Esophagus muscularis mucosa (tissue), 4 donors: ENCODE data around the gene FLG2. TPM values are rescaled to one million over a fixed set of nuclear protein-coding genes. Genes with fewer than 3 reads are reported as not detected.

Experiments used
- DNase-seq: peaks from one replicate; pipeline ENCODE4 v3.0.0-alpha.2; 2017; ENCODE audit errors: extremely low spot score
- H3K27ac ChIP-seq, 4 donors: fragments of 200-600 bp; sonication (generic); replicated peaks in 1 of 4; 1 replicate in 3 of 4; 2 replicates in 1 of 4; pipeline ENCODE4 v1.5.1; 2016 to 2019; ENCODE audit warnings: mild to moderate bottlenecking in 1 of 4
- H3K27me3 ChIP-seq, 4 donors: fragments of 200-600 bp; sonication (generic); one replicate each; pipeline versions ENCODE4 v1.5.1 to v1.6.0; 2016 to 2019
- H3K36me3 ChIP-seq, 4 donors: fragments of 200-600 bp; sonication (generic); one replicate each; pipeline ENCODE4 v1.5.1; 2016 to 2019
- H3K4me1 ChIP-seq, 4 donors: fragments of 200-600 bp; sonication (generic); one replicate each; pipeline ENCODE4 v1.5.1; 2016 to 2019
- H3K4me3 ChIP-seq, 4 donors: fragments of 200-600 bp; sonication (generic); 1 replicate in 2 of 4; 2 replicates in 2 of 4; pipeline ENCODE4 v1.5.1; 2016 to 2019; ENCODE audit warnings: mild to moderate bottlenecking in 4 of 4, moderate library complexity in 1 of 4
- H3K9me3 ChIP-seq, 4 donors: fragments of 200-600 bp; sonication (generic); 1 replicate in 3 of 4; 2 replicates in 1 of 4; pipeline ENCODE4 v1.5.1; 2016 to 2019
- CTCF ChIP-seq, 3 experiments: fragments of 200-600 bp in 2 of 3; fragments of 450-650 bp in 1 of 3; sonication (generic) in 2 of 3; IDR thresholded peaks; one replicate each; pipeline ENCODE4 v1.5.1; 2017 to 2019; ENCODE audit warnings: antibody characterized with exemption in 3 of 3, mild to moderate bottlenecking in 2 of 3, moderate library complexity in 1 of 3
- EP300 ChIP-seq: sonication (generic); formaldehyde crosslinking; IDR thresholded peaks from one replicate; pipeline ENCODE4 v1.6.1; 2017; ENCODE audit warnings: antibody characterized with exemption
- POLR2A ChIP-seq: fragments of 450-650 bp; IDR thresholded peaks from one replicate; pipeline ENCODE4 v1.6.1; 2017; ENCODE audit warnings: antibody characterized with exemption, moderate library complexity, mild to moderate bottlenecking, low read depth
- POLR2AphosphoS5 ChIP-seq, 2 donors: sonication (generic); formaldehyde crosslinking; IDR thresholded peaks; one replicate each; pipeline ENCODE4 v1.6.1; 2017; ENCODE audit warnings: antibody characterized with exemption in 2 of 2
- WGBS: methylation state at CpG from one replicate; pipeline ENCODE4 v1.1.5; 2018; 5-methylcytosine and 5-hydroxymethylcytosine counted together
- intact Hi-C: fragments of 100-400 bp; cut with DNase I; formaldehyde crosslinking; loops from one replicate; pipeline ENCODE4 v1.15.1; 2023
- total RNA-seq, 4 donors: library from RNA; depleted of rRNA; stranded (reverse); fragments of >200 nt; gene quantifications; one replicate each; pipeline versions ENCODE4 v1.1.0 to v1.2.1, GENCODE V29; 2016

The FLG2 gene
- total RNA-seq = not detected

DNA sequence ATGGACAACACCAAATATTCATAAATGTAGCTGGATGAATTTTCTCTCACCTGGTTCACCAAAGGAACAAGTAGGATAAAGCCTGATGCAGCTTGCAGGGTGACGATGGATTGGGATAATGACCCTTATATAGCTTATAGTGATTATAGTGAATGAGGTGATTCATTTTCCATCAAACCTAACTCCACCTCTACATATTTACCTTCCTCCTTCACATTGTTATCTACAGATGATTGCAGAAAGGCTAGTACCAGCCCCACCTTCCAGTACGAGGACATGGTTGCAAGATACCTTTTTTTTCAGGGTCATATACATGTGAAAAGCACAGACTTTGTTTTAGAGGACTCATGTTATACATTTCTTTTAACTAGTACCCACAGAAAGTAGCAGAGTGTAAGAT is at the start of gene FLG2:
TSS of gene FLG2 (minus strand) at position 101 of the 400 bp plus-strand sequence. CDS start 1,122 bp downstream, outside the sequence.
- Histone ChIP-seq H3K4me3 (no peak within 1 kb of the TSS), H3K36me3 (no peaks in the 10 kb centered on the region), H3K27ac (no peak within 1 kb of the TSS), H3K27me3 (no peaks in the 10 kb centered on the region), H3K4me1 (no peaks in the 10 kb centered on the region), H3K9me3 (no peaks in the 10 kb centered on the region)
- TF ChIP-seq POLR2A = no peak
- TF ChIP-seq EP300 = no peak
- no peak for TF ChIP-seq POLR2AphosphoS5 (IDR thresholded peaks at IDR 0.05)
- no peak for TF ChIP-seq CTCF (IDR thresholded peaks at IDR 0.05)
- WGBS = 79% methylated on average over 2 of the region's 2 CpGs
- no peak for DNase-seq
- intact Hi-C loops = no loop called here

DNA sequence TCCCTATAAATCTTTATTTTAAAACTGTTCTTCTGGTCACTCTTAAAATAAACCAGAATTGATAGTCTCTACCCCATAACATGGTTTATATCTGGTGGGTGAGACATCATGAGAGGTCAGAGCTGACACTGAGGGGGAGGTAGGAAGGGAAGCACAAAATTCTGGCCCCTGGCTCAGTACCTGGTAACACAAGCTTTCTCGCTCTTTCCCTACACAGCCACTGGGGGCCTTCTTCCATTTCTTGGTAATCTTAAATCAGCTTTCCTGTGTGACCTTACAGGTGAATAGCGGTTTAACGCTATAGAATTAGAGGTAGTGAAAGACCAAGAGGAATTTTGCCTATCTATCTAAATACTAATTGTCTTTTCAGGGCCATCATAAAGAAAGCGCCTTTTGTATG is 48.9 kb upstream of the FLG2 start:
- H3K27me3 ChIP-seq = no peaks in the 10 kb centered on the region
- TF ChIP-seq POLR2AphosphoS5 (IDR thresholded peaks at IDR 0.05) (no peak), CTCF (IDR thresholded peaks at IDR 0.05) (no peak), POLR2A (no peak), EP300 (no peak)
- DNase-seq = no peak
- H3K4me1 ChIP-seq = no peaks in the 10 kb centered on the region
- intact Hi-C loops = no loop called here
- H3K27ac ChIP-seq = no peak overlapping the region
- no peak overlapping the region for H3K4me3 ChIP-seq
- 90% methylated on average over 4 of the region's 4 CpGs for WGBS
- no peaks in the 10 kb centered on the region for H3K9me3 ChIP-seq
- no peaks in the 10 kb centered on the region for H3K36me3 ChIP-seq

DNA sequence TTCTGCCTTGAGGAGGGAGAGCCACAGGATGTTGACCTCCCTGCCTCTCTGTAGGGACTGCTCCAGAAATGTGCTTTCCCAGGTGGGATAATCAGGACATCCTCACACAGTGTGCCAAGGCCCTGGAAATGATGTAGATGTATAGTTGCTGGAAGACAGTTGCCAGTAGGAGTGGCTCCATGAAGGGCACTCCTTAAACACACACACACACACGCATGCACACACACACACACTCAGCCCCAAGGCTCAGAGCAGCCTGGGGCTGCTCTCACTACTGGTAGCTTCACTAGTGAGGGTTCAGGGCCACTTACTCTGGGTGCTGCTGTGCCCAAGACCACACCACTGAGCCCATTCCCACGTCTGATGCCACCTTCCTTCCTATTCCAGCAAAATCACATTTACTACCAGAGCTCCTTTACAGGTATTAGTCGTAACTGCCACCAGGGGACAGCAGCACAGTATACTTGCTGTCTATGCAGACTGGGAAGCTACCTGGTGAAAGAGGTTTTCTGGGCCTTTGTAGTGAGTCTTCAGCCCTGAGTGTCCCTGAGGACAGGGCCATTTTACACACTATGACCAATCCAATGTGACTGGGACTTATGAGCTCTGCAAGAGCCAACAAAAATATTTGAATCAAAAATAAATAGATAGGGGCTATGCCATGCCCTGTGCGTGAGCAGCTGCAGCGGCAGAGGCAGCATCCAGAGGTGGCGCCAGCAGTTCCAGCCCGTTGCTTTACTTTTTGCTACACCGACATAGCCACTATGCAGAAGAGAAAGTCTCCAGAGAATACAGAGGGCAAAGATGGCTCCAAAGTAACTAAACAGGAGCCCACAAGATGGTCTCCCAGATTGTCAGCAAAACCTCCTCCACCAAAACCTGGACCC is 39.2 kb upstream of the FLG2 start:
- H3K27me3 ChIP-seq = no peaks in the 10 kb centered on the region
- H3K36me3 ChIP-seq = no peaks in the 10 kb centered on the region
- DNase-seq = no peak
- no peak overlapping the region for H3K4me3 ChIP-seq
- H3K9me3 ChIP-seq = no peaks in the 10 kb centered on the region
- H3K4me1 ChIP-seq = no peaks in the 10 kb centered on the region
- H3K27ac ChIP-seq = no peak overlapping the region
- WGBS = 21% methylated on average over 8 of the region's 8 CpGs
- intact Hi-C loops = no loop called here
- no peak for TF ChIP-seq POLR2A
- no peak for TF ChIP-seq POLR2AphosphoS5 (IDR thresholded peaks at IDR 0.05)
- peak in 1 of 3 experiments; percentile 2 for TF ChIP-seq CTCF (IDR thresholded peaks at IDR 0.05)
- TF ChIP-seq EP300 = no peak

GRCh38 chr1:152397474-152397873 is 37.7 kb upstream of the FLG2 start:
- DNase-seq = no peak
- no peak overlapping the region for H3K4me3 ChIP-seq
- TF ChIP-seq POLR2AphosphoS5 (IDR thresholded peaks at IDR 0.05) = no peak
- TF ChIP-seq EP300 = no peak
- no peak for TF ChIP-seq CTCF (IDR thresholded peaks at IDR 0.05)
- no peak for TF ChIP-seq POLR2A
- no peaks in the 10 kb centered on the region for H3K9me3 ChIP-seq
- no peak overlapping the region for H3K27ac ChIP-seq
- intact Hi-C loops = no loop called here
- no peaks in the 10 kb centered on the region for H3K27me3 ChIP-seq
- WGBS = 73% methylated on average over 5 of the region's 5 CpGs
- no peaks in the 10 kb centered on the region for H3K4me1 ChIP-seq
- H3K36me3 ChIP-seq = no peaks in the 10 kb centered on the region
